GM18499 (cell line): ENCODE results near the gene STH.
"Not testable (repeated sequence)": the region's sequence is repeated elsewhere in the genome, so short reads cannot be mapped to it uniquely, and the experiment has no call there.

Experiments used
- ATAC-seq: cut with Tn5 transposase; IDR thresholded peaks from one replicate; pipeline ENCODE4 v1.9.1; 2021; ENCODE audit warnings: moderate number of reproducible peaks; ENCODE audit not compliant: insufficient read depth, unreplicated experiment

Gene STH, protein sequence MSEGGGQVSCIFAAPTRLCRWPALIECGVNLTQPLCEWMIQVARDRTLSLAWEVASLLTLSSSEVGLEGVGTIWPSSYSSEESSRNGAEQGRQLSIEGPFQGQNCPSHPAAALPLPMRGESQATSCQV

DNA sequence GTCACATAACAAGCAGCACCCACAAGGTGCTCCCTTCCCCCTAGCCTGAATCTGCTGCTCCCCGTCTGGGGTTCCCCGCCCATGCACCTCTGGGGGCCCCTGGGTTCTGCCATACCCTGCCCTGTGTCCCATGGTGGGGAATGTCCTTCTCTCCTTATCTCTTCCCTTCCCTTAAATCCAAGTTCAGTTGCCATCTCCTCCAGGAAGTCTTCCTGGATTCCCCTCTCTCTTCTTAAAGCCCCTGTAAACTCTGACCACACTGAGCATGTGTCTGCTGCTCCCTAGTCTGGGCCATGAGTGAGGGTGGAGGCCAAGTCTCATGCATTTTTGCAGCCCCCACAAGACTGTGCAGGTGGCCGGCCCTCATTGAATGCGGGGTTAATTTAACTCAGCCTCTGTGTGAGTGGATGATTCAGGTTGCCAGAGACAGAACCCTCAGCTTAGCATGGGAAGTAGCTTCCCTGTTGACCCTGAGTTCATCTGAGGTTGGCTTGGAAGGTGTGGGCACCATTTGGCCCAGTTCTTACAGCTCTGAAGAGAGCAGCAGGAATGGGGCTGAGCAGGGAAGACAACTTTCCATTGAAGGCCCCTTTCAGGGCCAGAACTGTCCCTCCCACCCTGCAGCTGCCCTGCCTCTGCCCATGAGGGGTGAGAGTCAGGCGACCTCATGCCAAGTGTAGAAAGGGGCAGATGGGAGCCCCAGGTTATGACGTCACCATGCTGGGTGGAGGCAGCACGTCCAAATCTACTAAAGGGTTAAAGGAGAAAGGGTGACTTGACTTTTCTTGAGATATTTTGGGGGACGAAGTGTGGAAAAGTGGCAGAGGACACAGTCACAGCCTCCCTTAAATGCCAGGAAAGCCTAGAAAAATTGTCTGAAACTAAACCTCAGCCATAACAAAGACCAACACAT lies at the start of gene STH:
Gene STH (plus strand): TSS at position 264 of the 913 bp plus-strand sequence. CDS start 30 bp downstream, at position 294.
- no peak for ATAC-seq

DNA sequence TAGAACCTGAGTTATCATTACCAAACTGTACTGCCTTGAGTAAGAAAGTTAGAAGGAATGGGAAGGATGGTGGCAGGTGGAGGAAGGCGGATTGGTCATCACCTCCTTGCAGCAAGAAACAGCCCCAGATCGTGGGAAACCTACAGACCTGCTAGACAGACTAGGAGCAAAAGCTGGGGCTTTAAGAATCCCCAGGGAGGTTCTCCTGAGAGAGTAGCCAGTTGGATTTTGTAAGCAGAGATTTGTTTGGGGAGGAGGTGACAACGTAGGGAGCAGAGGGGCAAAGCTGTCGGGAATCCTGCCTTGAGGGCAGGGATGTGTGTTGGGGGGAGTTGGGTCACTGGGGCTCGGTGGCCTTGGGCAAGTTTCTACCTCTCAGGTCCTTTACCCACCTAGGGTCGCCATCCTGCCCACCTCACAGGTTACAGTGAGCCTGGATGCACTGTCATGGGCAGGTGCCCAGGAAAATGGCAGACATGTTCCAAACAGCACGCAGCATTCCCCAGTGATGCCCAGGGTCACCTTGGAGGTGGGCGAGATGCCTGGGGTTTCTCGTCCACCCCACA lies 49.2 kb upstream of the STH start:
- ATAC-seq = no peak

DNA sequence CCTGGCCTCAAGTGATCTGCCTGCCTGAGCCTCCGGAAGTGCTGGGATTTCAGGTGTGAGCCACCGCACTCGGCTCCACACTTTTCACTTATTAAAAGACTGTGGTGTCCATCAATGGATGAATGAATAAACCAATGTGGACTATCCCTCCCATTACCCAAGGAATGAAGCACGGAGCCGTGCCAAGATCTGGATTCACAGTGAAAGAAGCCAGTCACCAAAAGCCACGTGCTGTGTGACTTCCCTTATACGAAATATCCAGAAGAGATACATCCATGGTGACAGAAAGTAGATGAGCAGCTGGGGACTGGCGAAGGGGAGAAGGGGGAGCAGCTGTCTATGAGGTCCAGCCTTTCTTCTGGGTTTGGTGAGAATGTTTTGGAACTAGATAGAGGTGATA lies 48.2 kb upstream of the STH start:
- no peak for ATAC-seq

DNA sequence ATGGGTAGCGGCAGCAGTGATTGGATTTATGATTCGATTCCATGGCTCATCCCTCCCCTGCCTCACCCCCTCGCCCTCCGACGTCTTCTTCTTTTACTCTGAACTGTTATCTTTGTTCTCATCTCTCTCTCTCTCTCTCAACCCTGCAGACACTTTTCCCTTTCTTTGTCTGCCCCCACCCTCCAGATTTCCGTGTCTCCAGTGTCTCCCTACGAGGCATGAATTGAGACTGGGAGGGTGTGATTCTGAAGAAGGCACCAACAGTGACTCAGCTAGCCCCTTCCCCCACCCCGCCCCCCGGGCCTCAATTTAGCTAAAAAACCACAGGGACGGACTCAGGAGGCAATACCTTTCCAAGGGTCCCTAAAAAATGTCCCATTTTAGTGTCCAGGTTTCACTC lies 47.6 kb upstream of the STH start:
- ATAC-seq = no peak

DNA sequence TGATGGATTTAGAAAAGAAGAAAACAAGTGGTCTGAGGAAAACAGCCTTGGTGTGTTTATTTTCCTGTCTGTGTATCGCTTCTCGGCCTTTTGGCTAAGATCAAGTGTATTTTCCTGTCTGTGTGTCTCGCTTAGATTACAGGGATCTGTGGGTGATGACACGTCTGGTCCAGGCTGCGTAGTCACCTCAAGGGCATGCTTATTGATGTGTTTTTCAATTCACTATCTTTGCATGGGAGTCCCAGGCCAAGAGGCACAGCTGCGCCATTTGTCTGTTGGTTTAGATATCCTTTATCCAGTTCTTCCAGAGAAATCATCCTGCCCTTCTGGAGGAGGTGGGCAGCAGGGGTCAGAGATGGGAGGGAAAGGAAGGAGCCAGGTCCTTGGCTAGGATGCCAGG lies 47.1 kb upstream of the STH start:
- ATAC-seq = no peak

DNA sequence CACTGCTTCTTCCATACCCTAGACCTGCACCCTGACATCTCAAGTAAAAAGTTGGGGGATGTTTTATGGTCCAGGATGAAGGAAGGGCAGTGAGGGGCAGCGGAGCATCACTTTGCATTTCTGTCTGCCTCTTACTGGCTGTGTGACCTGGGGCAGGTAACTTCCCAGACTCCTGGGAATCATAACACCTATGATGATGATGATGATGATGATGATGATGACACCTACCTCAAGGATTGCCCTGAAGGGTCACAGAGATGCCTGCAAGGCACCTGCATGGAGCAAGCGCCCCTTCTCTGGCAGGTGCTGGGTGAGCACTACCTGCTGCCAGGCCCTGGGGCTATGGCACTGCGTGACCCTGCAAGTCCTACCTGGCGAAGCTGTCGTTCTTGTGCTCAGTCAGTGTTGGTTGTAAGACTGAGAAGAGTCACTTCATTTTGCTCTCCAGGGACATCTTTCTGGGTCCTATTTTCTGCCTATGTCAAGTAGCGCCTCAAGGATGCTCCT lies 46.2 kb upstream of the STH start:
- no peak for ATAC-seq

DNA sequence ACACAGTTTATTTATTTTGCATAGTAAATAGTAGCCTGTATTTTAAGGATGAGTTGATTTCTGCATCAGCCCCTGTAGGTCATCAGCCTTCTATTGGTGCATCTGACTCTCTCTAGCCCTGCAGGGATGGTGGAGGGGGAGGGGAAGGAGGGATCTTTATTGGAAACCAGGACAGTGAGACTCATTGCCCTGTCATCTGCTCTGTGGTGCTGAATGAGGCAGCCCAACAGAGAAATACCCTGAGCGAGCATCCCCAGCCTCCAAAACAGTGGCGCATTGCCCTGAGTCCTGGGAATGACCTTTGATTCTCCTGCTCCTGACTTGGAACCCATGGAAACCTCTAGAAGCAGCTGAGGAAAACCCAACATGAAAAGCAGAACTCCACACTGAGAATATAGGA lies 45.5 kb upstream of the STH start:
- ATAC-seq = no peak

DNA sequence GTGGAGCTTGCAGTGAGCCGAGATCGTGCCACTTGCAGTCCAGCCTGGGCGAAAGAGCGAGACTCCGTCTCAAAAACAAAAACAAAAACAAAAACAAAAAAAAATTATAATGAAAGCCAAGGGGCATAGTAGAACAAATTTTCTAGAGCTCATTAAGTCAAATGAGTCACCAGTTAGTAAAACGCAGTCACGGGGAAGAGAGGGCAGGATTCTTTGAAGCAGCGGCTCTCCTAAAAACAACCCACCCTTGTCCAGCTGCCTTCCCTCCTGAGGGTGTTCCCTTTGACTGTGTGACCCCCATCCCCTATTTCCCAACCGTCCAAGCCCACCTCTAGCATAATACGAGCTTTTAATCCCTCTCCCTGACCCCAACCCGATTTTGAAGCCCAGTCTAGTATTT lies 44.1 kb upstream of the STH start:
- no peak for ATAC-seq

DNA sequence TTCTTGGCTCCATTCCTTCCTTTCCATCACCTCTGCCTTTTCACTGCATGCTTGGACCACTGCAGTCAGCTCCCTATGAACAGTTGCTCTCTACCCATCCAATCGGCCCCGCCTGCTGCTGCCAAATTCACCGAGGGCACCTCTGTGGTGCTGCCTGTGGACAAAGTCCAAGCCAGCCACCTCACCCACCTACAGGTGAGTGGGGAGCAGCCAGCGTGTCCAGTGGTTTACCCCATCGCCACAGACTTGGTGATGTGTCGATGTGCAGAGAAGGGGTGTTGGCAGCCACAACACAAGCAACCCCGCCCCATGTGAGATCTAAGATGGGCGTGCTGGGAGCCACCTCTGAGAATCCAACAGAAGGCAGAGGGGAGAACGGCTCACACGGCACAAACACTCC lies 43.7 kb upstream of the STH start:
- no peak for ATAC-seq

DNA sequence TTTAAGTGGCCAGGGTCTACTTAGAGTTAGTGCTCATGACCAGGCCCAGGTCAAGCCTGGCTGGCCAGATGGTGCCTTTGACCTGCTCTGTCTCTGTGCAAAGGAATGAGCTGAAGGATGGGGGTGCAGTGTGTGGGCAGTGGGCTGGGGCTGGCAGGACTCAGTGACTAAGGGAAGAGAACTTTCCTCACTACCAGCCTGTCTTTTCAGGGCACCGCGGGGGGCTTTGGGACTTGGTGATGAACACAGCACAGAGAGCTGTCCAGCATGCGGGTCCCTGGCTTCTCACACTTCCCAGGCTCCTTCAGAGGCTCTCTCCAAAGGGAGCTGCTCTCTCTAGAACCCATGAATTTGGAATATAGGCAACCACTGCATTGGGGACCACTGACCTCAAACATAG lies 43.0 kb upstream of the STH start:
- ATAC-seq = no peak

DNA sequence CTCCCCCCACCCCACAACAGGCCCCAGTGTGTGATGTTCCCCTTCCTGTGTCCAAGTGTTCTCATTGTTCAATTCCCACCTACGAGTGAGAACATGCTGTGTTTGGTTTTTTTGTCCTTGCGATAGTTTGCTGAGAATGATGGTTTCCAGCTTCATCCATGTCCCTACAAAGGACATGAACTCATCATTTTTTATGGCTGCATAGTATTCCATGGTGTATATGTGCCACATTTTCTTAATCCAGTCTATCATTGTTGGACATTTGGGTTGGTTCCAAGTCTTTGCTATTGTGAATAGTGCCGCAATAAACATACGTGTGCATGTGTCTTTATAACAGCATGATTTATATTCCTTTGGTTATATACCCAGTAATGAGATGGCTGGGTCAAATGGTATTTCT lies 42.3 kb upstream of the STH start:
- not testable (repeated sequence) for ATAC-seq

DNA sequence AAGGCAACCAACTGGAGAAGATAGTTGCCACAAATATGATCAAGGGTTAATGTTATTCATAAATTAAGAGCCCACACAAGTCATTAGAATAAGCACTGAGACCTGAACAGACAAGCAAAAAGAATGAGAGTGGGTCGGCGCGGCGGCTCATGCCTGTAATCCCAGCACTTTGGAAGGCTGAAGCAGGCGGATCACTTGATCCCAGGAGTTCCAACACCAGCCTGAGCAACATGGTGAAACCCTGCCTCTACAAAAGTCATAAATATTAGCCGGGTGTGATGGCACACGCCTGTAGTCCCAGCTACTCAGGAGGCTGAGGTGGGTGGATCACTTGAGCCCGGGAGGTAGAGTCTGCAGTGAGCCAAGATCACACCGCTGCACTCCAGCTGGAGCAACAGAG lies 40.7 kb upstream of the STH start:
- no peak for ATAC-seq

DNA sequence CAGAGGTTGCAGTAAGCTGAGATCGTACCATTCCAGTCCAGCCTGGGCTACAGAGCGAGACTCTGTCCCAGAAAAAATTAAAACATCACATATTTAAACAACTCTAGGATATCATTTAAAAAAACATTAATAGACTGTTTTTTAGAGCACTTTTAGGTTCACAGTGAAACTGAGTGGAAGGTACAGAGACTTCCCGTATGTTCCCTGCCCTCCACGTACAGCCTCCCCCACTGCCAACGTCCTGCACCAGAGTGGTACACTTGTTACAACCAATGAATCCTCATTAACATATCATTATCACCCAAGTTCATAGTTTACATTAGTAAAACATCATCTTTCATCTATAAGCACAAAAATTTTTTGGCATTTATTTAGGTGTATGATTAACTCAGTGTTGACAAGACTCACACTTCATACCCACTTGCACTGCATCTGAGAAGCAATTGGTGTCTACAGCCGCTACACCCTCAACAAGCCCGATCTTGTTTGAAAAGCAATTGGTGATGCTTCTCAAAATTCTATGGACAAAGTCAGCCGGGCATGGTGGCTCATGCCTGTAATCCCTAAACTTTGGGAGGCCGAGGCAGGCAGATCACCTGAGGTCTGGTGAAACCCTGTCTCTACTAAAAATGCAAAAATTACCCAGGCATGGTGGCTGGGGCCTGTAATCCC lies 39.9 kb upstream of the STH start:
- no peak for ATAC-seq

DNA sequence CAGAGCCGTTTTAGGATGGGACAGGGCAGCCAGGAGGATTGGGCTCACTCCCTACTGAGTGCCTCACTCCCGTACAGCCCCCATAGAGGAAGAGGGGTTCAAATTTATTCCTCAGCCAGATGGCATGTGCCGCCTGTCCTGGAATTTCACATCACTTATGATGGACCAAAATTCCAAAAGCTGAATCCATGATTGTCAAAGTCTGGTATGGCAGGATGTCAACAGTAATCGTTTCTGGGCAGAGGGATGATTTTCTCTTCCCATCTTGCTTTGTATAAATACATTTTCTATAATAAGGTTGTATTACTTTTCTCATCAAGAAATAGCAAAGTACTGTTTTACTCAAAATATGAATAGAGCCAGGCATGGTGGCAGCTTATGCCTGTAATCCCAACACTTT lies 38.7 kb upstream of the STH start:
- ATAC-seq = no peak

DNA sequence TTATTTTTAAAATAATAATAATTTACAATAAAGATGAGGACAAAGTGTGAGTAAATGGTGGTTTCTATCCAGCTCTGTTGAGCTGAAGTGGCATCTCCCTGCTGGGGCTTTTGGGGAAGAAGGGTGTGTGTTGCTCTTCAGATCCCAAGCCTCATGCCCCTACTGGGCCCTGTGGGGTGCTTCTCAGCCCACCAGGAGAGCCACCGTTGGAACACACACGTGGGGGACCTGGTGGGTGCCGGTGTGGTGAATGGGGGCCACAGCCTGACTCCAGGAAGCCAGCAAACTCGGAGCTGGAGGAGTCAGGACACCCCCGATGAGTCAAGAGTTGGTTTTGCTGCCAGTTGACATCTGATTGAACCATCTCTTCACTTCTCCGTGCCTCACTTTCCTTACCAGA lies 37.8 kb upstream of the STH start:
- no peak for ATAC-seq

DNA sequence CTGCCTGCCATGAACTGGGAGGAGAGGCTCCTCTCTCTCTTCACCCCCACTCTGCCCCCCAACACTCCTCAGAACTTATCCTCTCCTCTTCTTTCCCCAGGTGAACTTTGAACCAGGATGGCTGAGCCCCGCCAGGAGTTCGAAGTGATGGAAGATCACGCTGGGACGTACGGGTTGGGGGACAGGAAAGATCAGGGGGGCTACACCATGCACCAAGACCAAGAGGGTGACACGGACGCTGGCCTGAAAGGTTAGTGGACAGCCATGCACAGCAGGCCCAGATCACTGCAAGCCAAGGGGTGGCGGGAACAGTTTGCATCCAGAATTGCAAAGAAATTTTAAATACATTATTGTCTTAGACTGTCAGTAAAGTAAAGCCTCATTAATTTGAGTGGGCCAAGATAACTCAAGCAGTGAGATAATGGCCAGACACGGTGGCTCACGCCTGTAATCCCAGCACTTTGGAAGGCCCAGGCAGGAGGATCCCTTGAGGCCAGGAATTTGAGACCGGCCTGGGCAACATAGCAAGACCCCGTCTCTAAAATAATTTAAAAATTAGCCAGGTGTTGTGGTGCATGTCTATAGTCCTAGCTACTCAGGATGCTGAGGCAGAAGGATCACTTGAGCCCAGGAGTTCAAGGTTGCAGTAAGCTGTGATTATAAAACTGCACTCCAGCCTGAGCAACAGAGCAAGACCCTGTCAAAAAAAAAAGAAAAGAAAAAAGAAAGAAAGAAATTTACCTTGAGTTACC lies 36.7 kb upstream of the STH start:
- ATAC-seq = no peak

DNA sequence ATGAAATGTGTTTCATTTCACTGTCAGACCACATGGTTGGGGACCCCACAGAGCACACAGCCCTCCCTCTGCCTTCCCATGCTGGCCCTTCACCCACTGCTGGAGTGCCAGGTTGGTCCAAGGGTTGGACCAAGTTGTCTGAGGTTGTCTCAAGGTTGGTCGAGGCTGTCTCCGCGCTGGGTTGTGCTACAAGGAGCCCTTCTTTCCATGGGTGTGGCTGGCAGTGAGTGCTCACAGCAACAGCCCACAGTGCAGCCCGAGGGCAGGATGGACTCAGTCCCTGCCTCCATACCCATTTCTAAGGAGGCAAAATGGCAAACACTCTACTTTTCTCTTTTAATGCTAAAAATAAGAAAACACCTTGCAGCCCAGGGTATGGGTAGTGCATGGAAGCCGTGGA lies 35.8 kb upstream of the STH start:
- ATAC-seq = no peak

DNA sequence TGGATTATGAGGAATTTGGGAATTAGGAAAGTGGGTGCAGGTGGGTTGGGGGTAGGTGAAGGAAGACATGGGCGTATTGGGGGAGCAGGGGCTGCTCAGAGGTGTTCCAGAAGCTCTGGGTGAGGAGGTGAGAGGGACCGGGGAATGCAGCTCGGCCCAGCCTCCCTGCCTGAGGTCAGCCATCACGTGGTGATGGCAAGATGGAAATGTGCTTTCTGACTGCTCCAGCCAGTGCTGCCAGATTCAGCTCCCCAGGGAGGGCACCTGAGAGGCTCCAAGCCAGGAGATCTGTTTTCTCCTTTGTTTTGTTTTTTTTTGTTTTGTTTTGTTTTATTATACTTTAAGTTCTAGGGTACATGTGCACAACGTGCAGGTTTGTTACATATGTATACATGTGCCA lies 35.2 kb upstream of the STH start:
- ATAC-seq = no peak

DNA sequence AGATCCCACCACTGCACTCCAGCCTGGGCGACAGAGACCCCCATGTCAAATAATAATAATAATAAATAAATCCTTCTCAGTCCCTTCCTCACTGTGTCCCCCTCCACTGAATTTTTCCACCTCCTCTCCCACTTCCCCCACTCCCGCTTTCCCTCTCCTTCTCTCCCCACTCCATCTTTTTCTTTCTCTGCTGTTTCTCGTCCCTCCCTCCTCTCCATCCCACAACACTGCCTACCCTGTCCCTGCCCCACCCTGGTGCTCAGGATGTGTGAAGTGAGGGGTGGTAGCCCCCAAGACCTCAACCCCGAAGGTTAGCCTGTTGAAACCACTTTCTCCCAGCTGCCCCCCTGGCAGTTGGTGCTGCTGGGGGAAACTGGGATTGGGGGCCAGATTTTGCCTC lies 34.4 kb upstream of the STH start:
- no peak for ATAC-seq

DNA sequence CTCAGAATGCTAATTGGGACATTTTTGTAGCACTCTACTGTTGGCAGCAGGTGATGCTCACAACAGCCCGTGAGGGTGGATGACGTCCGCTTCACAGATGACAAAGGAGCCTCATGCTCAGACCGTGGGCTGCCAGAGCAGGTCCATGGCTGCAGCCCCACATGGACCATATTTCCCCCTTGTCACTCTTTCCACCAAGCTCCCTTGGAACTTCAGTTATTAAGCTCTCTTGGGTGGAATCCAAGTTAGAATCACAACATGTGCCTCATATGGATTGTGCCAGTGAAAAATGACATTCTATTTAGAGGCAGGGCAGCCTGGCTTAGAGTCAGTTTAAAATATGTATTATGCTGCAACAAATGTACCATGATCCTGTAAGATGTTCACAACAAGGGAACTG lies 33.2 kb upstream of the STH start:
- no peak for ATAC-seq
